Thyroid gland (tissue), 4 donors: ENCODE results near the gene DHRS3. TPM values are rescaled to one million over a fixed set of nuclear protein-coding genes. Genes with fewer than 3 reads are reported as not detected.

ENCODE experiments used
- DNase-seq, 2 donors: peaks; one replicate each; pipeline ENCODE4 v3.0.0-alpha.2; 2019
- H3K27ac ChIP-seq, 3 donors: fragments of 200-600 bp; sonication (generic); 1 replicate in 2 of 3; 2 replicates in 1 of 3; pipeline ENCODE4 v1.5.1; 2016 to 2019; ENCODE audit warnings: mild to moderate bottlenecking in 1 of 3, moderate library complexity in 1 of 3
- H3K27me3 ChIP-seq: fragments of 200-600 bp; sonication (generic); one replicate; pipeline ENCODE4 v1.5.1; 2019
- H3K36me3 ChIP-seq, 2 donors: fragments of 200-600 bp; sonication (generic); one replicate each; pipeline ENCODE4 v1.5.1; 2016 to 2019
- H3K4me1 ChIP-seq, 2 donors: fragments of 200-600 bp; sonication (generic); one replicate each; pipeline ENCODE4 v1.5.1; 2017 to 2019
- H3K4me3 ChIP-seq, 3 donors: fragments of 200-600 bp; sonication (generic); replicated peaks in 1 of 3; 1 replicate in 2 of 3; 2 replicates in 1 of 3; pipeline ENCODE4 v1.5.1; 2016; ENCODE audit warnings: mild to moderate bottlenecking in 1 of 3
- H3K9me3 ChIP-seq: fragments of 200-600 bp; sonication (generic); one replicate; pipeline ENCODE4 v1.5.1; 2017
- POLR2A ChIP-seq, 2 donors: fragments of 450-650 bp; IDR thresholded peaks; one replicate each; pipeline ENCODE4 v1.6.1; 2017; ENCODE audit warnings: antibody characterized with exemption in 2 of 2, mild to moderate bottlenecking in 2 of 2, moderate library complexity in 1 of 2
- WGBS, 2 donors: methylation state at CpG; one replicate each; pipeline ENCODE4 v1.1.5; 2017; 5-methylcytosine and 5-hydroxymethylcytosine counted together
- intact Hi-C: fragments of 100-400 bp; cut with DNase I; formaldehyde crosslinking; loops from one replicate; pipeline ENCODE4 v1.15.1; 2023
- total RNA-seq, 4 donors: library from RNA; depleted of rRNA; stranded (reverse); fragments of >200 nt; gene quantifications; one replicate each; pipeline ENCODE4 v1.2.3, GENCODE V29; 2016
- TF ChIP-seq, protein P1 (sequence below), 6 experiments: fragments of 200-600 bp in 3 of 6; fragments of 450-650 bp in 3 of 6; sonication (generic) in 3 of 6; IDR thresholded peaks; one replicate each; pipeline ENCODE4 v1.5.1; 2016 to 2019; ENCODE audit warnings: antibody characterized with exemption in 6 of 6, mild to moderate bottlenecking in 2 of 6, inconsistent platforms in 1 of 6, moderate library complexity in 1 of 6

Gene DHRS3
- total RNA-seq, 4 donors from 2014 or later = 181 to 304 (median 268) TPM

DNA sequence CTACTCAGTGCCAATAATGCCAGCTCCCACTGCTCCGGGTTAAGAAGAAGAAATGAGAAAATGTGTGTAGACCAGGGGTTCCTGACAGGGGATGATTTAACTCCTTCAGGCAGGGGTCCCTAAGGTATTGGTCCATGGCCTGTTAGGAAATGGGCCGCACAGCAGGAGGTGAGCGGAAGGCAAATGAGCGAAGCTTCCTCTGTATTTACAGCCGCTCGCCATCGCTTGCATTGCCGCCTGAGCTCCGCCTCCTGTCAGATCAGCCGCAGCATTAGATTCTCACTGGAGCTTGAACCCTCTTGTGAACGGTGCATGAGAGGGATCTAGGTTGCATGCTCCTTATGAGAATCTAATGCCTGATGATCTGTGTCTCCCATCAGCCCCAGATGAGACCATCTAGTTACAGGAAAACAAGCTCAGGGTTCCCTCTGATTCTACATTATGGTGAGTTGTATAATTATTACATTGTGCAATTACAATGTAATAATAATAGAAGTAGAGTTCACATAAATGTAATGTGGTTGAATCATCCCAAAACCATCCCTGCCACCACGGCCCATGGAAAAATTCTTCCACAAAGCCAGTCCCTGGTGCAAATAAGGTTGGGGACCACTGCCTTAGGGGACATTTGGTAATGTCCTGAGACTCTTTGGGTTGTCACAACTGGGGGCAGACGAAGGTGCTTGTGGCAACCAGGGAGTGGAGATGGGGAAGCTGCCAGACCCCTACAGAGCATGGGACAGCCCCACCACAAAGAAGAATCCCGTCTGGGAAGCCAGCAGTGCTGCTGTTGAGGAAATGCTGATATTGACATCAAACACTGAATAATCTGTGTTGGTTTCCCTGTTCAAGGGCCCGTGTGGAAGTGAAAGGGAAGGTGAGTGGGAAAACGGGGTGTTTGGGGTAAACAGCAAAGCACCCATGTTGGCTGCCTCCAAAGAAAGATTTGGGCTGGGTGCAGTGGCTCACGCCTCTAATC lies 60.8 kb downstream of the DHRS3 start:
- H3K27me3 ChIP-seq = no peaks in the 10 kb centered on the region
- no peaks in the 10 kb centered on the region for H3K9me3 ChIP-seq
- H3K4me1 ChIP-seq = peaks cover 24 to 39% of the 10 kb centered on the region in 2 donors
- TF ChIP-seq, protein P1, sequence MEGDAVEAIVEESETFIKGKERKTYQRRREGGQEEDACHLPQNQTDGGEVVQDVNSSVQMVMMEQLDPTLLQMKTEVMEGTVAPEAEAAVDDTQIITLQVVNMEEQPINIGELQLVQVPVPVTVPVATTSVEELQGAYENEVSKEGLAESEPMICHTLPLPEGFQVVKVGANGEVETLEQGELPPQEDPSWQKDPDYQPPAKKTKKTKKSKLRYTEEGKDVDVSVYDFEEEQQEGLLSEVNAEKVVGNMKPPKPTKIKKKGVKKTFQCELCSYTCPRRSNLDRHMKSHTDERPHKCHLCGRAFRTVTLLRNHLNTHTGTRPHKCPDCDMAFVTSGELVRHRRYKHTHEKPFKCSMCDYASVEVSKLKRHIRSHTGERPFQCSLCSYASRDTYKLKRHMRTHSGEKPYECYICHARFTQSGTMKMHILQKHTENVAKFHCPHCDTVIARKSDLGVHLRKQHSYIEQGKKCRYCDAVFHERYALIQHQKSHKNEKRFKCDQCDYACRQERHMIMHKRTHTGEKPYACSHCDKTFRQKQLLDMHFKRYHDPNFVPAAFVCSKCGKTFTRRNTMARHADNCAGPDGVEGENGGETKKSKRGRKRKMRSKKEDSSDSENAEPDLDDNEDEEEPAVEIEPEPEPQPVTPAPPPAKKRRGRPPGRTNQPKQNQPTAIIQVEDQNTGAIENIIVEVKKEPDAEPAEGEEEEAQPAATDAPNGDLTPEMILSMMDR (IDR thresholded peaks at IDR 0.05) = no peak
- peak in 1 of 2 donors; percentile 7 for TF ChIP-seq POLR2A (IDR thresholded peaks at IDR 0.05)
- intact Hi-C loops = no loop called here
- peak overlapping the region; percentile 94 to 97 (median 96) for H3K27ac ChIP-seq
- DNase-seq = no peak
- H3K36me3 ChIP-seq = no peaks in the 10 kb centered on the region
- 87 to 92% methylated on average over 17 of the region's 17 CpGs for WGBS, 2 donors
- H3K4me3 ChIP-seq = no peak overlapping the region

DNA sequence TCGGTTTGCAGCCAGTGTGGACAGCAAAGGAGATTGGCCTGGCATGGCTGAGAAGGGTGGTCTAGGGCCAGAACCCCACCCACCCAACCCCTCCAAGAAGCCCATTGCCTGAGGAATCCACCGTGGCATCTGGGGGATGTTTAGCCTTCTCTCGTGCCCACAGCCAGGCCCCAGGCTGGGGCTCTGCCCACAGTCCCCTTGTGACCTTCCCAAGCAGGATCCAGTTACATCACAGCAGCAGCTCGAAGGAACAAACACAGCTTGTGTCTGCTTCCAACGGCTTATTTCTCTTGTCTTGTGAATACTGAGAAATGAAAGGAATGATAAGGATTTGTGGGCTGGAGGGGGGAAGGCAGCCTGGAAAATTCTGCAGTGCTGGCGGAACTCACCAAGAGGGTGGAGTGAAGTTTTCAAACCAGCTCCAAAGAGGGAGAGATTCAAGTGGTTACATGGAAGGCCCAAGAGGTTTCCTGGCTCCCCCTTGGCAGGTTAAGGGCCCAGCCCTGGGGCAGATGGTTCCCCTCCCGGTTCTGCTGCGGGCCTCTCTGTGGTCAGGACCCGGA lies 61.6 kb downstream of the DHRS3 start:
- WGBS, 2 donors = 22 to 25% methylated on average over 7 to 9 of the region's 9 CpGs
- DNase-seq = peak; percentile 76 to 78
- intact Hi-C loops = no loop called here
- Histone ChIP-seq H3K27me3 (no peaks in the 10 kb centered on the region), H3K27ac (peak overlapping the region; percentile 94 to 97 (median 96)), H3K36me3 (no peaks in the 10 kb centered on the region), H3K9me3 (no peaks in the 10 kb centered on the region), H3K4me1 (peaks cover 24 to 42% of the 10 kb centered on the region in 2 donors), H3K4me3 (no peak overlapping the region)
- TF ChIP-seq, protein P1 (IDR thresholded peaks at IDR 0.05) = no peak
- TF ChIP-seq POLR2A (IDR thresholded peaks at IDR 0.05) = peak in 1 of 2 donors; percentile 49

DNA sequence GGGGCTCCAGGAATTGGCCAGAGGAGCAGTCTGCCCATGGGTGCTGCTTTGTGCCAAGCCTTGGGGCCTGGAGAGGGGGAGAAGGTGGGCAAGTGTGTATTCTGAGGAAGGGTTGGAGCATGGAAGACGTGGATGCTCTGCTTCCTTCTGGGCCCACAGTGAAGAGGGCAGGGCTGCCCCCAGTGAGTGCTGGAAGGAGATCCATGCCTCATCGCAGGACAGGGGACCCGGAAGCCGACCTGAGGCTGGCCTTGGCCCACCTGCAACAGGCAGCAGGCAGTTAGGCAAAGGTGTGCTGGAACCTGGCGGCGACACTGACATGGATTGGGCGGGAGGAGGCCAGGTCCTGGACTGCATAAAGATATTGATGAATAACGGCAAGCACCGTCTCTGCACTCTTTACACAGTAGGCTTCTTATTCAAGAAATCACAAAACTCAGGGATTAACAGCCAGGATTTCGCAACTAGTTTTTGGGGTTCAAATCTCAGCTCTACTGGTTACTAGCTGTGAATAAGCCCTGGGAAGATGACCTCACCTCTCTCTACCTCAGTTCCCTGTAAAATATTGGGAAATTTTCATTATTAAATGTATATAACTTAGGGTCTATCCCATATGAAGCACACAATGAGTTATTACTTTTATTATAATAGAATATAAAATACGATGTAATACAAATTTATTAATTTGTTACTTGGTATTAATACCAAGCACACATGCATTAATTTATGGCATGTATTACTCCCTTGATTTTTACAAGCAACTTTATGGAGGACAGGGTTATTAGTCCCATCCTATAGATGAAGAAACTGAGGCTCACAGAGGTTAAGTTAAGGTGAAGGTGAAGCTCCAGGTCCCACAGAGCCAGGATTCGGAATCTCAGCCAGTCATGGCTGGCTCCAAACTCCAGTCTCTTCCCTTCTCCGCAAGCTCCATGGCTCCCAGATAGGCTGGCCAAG lies 62.3 kb downstream of the DHRS3 start:
- TF ChIP-seq, protein P1 (IDR thresholded peaks at IDR 0.05) = no peak
- TF ChIP-seq POLR2A (IDR thresholded peaks at IDR 0.05) = no peak
- Histone ChIP-seq H3K27ac (peak overlapping the region; percentile 94 to 97 (median 96)), H3K4me3 (no peak overlapping the region), H3K9me3 (no peaks in the 10 kb centered on the region), H3K36me3 (no peaks in the 10 kb centered on the region), H3K4me1 (peaks cover 24 to 42% of the 10 kb centered on the region in 2 donors), H3K27me3 (no peaks in the 10 kb centered on the region)
- 89 to 94% methylated on average over 13 of the region's 13 CpGs for WGBS, 2 donors
- intact Hi-C loops = no loop called here
- DNase-seq = no peak

DNA sequence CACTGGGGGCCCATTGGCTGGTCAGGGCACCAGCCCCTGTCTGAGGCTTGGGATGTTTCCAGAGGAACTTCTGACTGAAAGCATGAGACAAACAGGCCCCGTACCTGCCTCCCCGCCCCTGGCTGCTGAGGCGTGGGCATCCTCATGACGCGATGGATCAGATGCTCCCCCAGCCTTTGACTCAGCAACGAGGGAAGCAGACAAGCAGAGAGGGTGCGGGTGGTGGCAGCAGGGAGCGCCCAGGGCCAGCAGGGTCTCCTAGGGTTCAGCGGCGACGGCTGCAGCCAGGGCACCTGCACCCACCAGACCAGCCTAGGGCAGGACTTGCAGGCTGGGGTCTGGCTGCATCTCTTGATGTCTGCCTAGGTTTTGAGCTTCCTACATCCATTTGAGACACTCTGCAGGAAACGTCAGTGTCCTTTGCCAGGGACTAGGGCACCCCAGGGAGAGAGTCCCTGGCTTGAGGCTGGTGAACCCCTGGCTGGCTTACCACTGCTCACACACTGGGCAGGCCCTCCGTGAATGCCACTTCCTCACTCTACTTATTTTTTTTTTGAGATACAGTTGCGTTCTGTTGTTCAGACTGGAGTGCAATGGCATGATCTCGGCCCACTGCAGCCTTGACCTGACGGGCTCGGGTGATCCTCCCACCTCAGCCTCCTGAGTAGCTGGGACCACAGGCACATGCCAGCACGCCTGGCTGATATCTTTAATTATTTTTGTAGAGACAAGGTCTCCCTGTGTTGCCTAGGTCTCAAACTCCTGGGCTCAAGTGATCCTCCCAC lies 63.3 kb downstream of the DHRS3 start:
- Histone ChIP-seq H3K36me3 (no peaks in the 10 kb centered on the region), H3K27ac (peak overlapping the region; percentile 56 to 96 (median 94)), H3K9me3 (no peaks in the 10 kb centered on the region), H3K27me3 (no peaks in the 10 kb centered on the region), H3K4me3 (no peak overlapping the region), H3K4me1 (peaks cover 28 to 52% of the 10 kb centered on the region in 2 donors)
- 92 to 97% methylated on average over 18 of the region's 18 CpGs for WGBS, 2 donors
- TF ChIP-seq, protein P1 (IDR thresholded peaks at IDR 0.05) = no peak
- TF ChIP-seq POLR2A (IDR thresholded peaks at IDR 0.05) = no peak
- DNase-seq = no peak
- intact Hi-C loops = no loop called here
